Measurements from ENCODE around the gene ZNF335. TPM values are rescaled to one million over a fixed set of nuclear protein-coding genes. Genes with fewer than 3 reads are reported as not detected.

ZNF335 gene
- total RNA-seq, 6 experiments from 2014 or later = 6.5 to 9.3 (median 7.8) TPM

DNA sequence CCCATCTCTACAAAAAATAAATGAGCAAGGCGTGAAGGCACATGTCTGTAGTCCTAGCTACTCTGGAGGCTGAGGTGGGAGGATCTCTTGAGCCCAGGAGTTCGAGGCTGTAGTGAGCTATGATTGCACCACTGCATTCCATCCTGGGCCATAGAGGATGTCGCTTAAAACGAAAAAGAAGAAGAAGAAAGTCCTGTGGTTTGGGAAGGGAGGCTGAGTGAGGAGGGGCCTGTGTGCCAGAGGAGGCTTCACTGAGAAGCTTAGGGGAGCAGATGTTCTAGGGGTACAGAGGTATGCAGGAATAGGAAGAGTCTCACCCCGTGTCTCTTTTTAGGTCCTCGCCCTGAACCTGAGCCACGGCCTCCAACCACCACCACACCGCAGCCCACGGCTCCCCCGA lies 40.9 kb upstream of the ZNF335 start:
- intact Hi-C loops (cut with DNase I) = loop anchor here in 1 of 2 donors (10.0 kb wide), 1 partner anchor 82 kb away; no protein-coding TSS in a partner anchor
- TF ChIP-seq CTCF (IDR thresholded peaks at IDR 0.05) (no peak), POLR2A (IDR thresholded peaks at IDR 0.05) (no peak)

DNA sequence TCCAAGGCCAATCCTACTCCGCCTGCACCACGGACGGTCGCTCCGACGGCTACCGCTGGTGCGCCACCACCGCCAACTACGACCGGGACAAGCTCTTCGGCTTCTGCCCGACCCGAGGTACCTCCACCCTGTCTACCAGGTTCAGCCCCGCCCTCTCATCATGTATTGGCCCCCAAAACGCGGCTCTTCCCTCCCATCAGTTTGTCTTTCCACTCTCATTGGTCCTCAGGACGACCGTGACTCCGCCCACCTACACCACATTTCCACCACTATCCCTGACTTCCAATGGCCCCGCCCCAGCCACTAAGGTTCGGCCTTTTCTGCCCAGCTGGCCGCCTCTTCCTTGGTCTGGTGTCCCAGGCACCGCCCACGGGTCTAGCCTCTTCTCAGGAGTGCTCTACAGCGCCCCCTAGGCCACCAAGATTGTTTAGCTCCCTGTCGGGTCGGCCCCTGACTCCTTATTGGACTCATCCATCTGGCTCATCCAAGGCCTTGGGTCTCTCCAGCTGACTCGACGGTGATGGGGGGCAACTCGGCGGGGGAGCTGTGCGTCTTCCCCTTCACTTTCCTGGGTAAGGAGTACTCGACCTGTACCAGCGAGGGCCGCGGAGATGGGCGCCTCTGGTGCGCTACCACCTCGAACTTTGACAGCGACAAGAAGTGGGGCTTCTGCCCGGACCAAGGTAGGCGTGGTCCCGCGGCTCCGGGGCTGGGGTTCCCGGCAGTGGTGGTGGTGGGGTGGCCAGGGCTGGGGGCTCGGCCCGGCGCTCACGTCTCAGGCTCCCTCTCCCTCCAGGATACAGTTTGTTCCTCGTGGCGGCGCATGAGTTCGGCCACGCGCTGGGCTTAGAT lies 39.9 kb upstream of the ZNF335 start:
- ATAC-seq (peak in 3 of 4 donors; percentile 8 to 34 (median 15)), DNase-seq (peak; percentile 66 to 75 (median 67))
- Histone ChIP-seq H3K9me3 (no peaks in the 10 kb centered on the region), H3K36me3 (no peaks in the 10 kb centered on the region), H3K4me1 (peaks cover 0 to 11% (median 5%) of the 10 kb centered on the region in 4 donors), H3K27ac (no peak overlapping the region), H3K4me3 (no peak overlapping the region), H3K27me3 (peaks cover 0 to 5% of the 10 kb centered on the region in 2 donors)
- no peak for TF ChIP-seq POLR2A (IDR thresholded peaks at IDR 0.05)
- peak in 2 of 4 donors; percentile 15 to 16 for TF ChIP-seq CTCF (IDR thresholded peaks at IDR 0.05)
- intact Hi-C loops (cut with DNase I) = loop anchor here in 1 of 2 donors (10.0 kb wide), 1 partner anchor 83 kb away; no protein-coding TSS in a partner anchor
- 14% methylated on average over 28 of the region's 57 CpGs for WGBS (ENCODE audit: insufficient coverage, low coverage, low lambda C conversion rate, missing lambda C conversion rate)

More for the DNA sequence above, 40.9 kb upstream of the ZNF335 start:
- Histone ChIP-seq H3K9me3 (no peaks in the 10 kb centered on the region), H3K36me3 (no peaks in the 10 kb centered on the region), H3K4me1 (peaks cover 0 to 11% (median 5%) of the 10 kb centered on the region in 4 donors), H3K27me3 (peaks cover 0 to 5% of the 10 kb centered on the region in 2 donors), H3K4me3 (no peak overlapping the region), H3K27ac (no peak overlapping the region)
- WGBS (ENCODE audit: insufficient coverage, low coverage, low lambda C conversion rate, missing lambda C conversion rate) = 48% methylated on average over 6 of the region's 10 CpGs
- DNase-seq = no peak
- ATAC-seq = no peak

DNA sequence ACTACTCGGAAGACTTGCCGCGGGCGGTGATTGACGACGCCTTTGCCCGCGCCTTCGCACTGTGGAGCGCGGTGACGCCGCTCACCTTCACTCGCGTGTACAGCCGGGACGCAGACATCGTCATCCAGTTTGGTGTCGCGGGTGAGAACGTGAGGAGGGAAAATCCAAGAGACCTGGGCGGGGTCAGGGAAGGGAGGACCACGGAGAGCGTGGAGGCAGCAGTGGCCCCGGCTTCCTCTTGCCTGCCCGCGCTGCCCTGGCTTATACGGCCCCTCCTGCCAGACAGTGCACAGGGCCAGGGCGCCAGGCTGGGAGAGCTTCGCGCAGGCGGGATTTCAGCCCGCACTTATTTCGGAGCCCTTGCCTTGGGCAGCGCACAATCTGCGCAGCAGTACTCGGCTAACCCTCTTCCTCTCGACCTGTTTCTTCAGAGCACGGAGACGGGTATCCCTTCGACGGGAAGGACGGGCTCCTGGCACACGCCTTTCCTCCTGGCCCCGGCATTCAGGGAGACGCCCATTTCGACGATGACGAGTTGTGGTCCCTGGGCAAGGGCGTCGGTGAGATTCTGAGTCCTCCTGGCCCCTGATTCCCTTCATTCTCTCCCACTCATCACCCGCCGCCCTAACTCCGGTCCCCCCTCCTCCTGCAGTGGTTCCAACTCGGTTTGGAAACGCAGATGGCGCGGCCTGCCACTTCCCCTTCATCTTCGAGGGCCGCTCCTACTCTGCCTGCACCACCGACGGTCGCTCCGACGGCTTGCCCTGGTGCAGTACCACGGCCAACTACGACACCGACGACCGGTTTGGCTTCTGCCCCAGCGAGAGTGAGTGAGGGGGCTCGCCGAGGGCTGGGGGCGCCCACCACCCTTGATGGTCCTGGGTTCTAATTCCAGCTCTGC lies 38.7 kb upstream of the ZNF335 start:
- TF ChIP-seq POLR2A (IDR thresholded peaks at IDR 0.05) = no peak
- no peak for TF ChIP-seq CTCF (IDR thresholded peaks at IDR 0.05)
- H3K36me3 ChIP-seq = no peaks in the 10 kb centered on the region
- H3K27ac ChIP-seq = no peak overlapping the region
- peaks cover 0 to 11% (median 5%) of the 10 kb centered on the region in 4 donors for H3K4me1 ChIP-seq
- WGBS (ENCODE audit: insufficient coverage, low coverage, low lambda C conversion rate, missing lambda C conversion rate) = 9% methylated on average over 25 of the region's 74 CpGs
- ATAC-seq (peak in 3 of 4 donors; percentile 8 to 16 (median 9)), DNase-seq (peak in 1 of 3 donors; percentile 43)
- intact Hi-C loops (cut with DNase I) = loop anchor here in 1 of 2 donors (10.0 kb wide), 1 partner anchor 84 kb away; no protein-coding TSS in a partner anchor
- no peaks in the 10 kb centered on the region for H3K9me3 ChIP-seq
- peaks cover 0 to 5% of the 10 kb centered on the region in 2 donors for H3K27me3 ChIP-seq
- no peak overlapping the region for H3K4me3 ChIP-seq

GRCh38 chr20:46009816-46010215 lies 37.8 kb upstream of the ZNF335 start:
- Histone ChIP-seq H3K36me3 (no peaks in the 10 kb centered on the region), H3K4me1 (peaks cover 0 to 7% (median 3%) of the 10 kb centered on the region in 4 donors), H3K4me3 (no peak overlapping the region), H3K27me3 (peaks cover 0 to 5% of the 10 kb centered on the region in 2 donors), H3K9me3 (no peaks in the 10 kb centered on the region), H3K27ac (no peak overlapping the region)
- intact Hi-C loops (cut with DNase I) = loop anchor here in 1 of 2 donors (10.0 kb wide), 1 partner anchor 85 kb away; no protein-coding TSS in a partner anchor
- no peak for DNase-seq
- TF ChIP-seq POLR2A (IDR thresholded peaks at IDR 0.05) = no peak
- TF ChIP-seq CTCF (IDR thresholded peaks at IDR 0.05) = no peak
- no peak for ATAC-seq
- WGBS (ENCODE audit: insufficient coverage, low coverage, low lambda C conversion rate, missing lambda C conversion rate) = 27% methylated on average over 2 of the region's 20 CpGs

All from right lobe of liver (tissue), 6 donors.